GM12878 (cell line): ENCODE measurements around the gene TPRKB.

Experiments used
- CBX3 ChIP-seq: fragments of 200-600 bp; sonication (generic); IDR thresholded peaks from 2 replicates; pipeline ENCODE4 v1.6.1; 2016; ENCODE audit warnings: low read depth, borderline replicate concordance
- JUNB ChIP-seq: IDR thresholded peaks from 2 replicates; pipeline ENCODE4 v1.6.1; 2016; ENCODE audit warnings: antibody characterized with exemption, mild to moderate bottlenecking
- POLR2A ChIP-seq: IDR thresholded peaks from 2 replicates; pipeline ENCODE4 v1.6.1; 2011; ENCODE audit warnings: low read depth, mild to moderate bottlenecking, low read length
- RCOR1 ChIP-seq: conservative IDR thresholded peaks from 2 replicates; pipeline ENCODE4 v1.6.1; 2012; ENCODE audit warnings: low read depth, low read length, improper control_type of control experiment

- TF ChIP-seq RCOR1 = no peak
- no peak for TF ChIP-seq POLR2A
- TF ChIP-seq JUNB = no peak
- TF ChIP-seq CBX3 = no peak
Measured at GRCh38 chr2:73749314-73749713, 12.2 kb upstream of the TPRKB start.
